Mesenteric fat pad (tissue), 1 donor: Measurements from ENCODE around the gene DCLK1. TPM values are rescaled to one million over a fixed set of nuclear protein-coding genes. Genes with fewer than 3 reads are reported as not detected.
"Not testable (repeated sequence)": the region's sequence is repeated elsewhere in the genome, so short reads cannot be mapped to it uniquely, and the experiment has no call there.

Experiments
- DNase-seq: peaks from one replicate; pipeline ENCODE4 v3.0.0-alpha.2; 2020; ENCODE audit warnings: low spot score
- total RNA-seq: library from RNA; stranded (reverse); fragmentation: NEBNext Ultra II Directional; extraction: Animal tissue kit (Norgen Biotek cat#: 25700); gene quantifications from one replicate; pipeline ENCODE4 v1.2.1, GENCODE V29; 2021
- donor health status: DM: yes; HTN: yes; CAD: no.

Gene DCLK1
- total RNA-seq, 1 donor from 2014 or later: 24.3 TPM

DNA sequence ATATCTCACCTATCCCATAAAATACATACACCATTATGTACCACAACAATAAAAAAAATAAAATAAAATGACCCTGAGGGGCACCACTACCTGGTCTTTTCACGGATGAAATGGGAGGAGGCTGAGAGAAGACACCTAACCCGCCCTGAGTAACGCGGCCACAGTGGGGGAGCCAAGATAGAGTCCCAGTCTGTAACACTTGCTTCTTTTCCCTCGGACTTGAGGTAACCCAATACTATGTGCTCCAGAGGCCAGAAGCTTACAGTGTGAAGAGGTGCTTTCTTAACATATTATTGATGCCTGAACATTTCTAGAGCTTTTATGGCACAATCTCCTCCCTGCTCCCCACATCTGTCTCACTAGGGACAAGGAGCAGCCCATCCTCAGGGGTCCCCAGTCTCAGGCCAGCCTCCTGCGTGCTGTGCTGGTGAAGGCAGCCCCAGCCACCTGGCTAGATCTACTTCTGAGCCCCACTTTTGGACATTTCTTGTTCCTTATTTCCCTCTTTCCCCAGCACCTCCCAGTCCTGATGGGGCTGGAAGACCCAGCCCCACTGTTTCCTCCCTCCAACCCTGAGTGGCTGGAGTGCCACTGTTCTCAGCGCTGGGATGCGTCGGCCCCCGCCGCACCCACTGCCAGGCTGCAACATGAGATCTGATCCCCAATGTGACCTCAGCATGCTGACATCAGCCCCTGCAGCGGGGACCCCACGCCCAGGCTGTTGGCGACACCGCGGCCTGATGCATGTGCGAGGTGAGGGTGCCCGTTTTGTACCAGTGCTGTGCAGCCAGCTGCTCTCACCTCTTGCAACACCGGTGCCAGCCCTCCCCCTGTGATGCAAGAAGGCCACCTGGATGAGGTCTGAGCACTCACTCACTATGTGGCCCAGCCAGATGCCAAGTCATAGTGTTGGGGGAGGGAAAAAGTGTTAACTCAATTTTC is 143.3 kb downstream of the DCLK1 start:
- no peak for DNase-seq

DNA sequence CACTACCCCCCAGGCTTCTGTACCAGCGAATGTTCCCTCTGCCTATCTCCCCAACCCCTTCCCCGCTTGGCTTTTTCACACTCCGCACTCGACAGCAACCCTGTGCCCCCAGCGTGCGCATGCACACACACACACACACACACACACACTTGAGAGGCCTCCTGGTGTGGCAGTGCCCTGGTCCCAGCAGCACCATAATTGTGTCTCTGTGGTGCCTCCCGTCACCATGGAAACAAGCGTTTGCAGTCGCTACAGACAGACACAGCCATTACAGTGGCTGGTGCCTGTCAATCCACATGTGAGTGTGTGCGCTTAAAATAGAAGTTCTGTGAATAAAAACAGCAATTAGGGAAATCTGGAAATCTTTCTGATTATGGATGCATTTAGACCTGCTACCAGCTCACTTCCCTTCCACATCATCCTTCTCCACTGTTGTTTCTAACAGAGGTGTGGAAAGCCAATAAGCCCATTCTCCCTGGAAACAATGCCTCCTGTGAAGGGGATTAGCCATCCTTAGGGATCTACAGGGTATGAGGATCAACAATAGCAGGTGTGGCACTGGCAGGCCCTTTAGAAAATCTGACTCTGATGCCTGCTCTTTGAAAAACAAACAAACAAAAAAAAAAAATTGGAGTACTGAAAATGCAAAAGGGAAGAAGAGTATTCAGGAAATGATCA is 146.3 kb downstream of the DCLK1 start:
- no peak for DNase-seq

DNA sequence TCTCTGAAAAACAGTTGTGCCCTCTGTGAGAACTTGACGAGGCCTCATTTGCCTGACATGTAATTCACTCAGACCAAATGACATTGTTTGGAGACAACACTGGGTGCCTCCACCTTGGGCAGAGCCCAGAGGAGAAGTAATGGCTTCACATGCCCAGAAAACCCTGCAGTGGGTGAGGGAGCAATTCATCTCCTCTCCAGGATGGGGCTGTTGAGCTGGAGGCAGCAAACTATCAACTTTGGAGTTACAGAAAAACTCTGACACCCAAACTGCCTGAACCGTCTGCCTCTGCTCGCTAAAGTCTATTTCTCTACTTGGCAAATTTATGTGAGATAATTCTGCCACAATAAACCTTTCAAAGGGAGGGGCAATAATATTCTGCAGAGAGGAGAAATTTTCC is 146.9 kb downstream of the DCLK1 start:
- no peak for DNase-seq

DNA sequence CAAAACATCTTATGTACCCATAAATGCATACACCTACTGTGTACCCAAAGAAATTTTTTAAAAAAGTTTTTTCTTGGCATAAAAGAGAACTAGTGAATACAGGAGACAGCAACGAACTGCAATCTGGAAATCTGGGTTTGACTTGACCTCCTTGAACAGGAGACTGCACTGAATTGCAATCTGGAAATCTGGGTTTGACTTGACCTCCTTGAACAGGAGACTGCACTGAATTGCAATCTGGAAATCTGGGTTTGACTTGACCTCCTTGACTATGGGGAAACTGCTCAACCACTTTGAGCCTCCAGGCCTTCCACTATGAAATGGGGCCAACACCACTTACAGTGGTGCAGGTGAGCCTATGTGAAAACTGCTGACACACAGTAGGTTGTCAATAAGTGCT is 147.5 kb downstream of the DCLK1 start:
- not testable (repeated sequence) for DNase-seq

- no peak for DNase-seq
These were observed 148.0 kb downstream of the DCLK1 start for GRCh38 chr13:35983206-35983605.

DNA sequence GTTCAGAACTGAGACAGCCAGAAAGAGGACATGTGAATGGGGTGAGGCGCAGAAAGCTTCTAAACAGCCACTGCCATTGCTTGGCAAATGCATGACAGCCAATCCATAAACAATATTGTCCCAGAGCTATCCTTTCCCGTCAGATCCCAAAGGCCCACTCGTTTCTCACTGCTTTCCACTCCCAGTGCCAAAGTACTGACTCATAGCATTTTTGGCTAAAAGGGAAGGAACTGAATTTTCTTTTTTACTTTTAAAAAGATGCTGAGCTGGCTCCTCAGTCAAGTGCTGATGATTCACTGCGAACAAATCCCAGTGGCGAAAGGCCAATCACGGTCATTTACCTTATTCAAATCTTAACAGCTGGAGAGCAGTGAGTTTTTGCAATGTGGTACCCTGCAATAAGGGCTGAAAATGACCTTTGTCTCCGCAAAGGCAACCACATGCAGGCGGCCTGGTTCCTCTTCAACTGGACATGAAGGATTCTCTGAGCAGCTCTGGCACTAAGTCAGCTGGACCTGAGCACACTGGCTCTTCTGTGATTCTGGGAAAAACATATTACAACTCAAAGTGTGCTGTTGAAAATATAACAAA is 151.7 kb downstream of the DCLK1 start:
- no peak for DNase-seq

DNA sequence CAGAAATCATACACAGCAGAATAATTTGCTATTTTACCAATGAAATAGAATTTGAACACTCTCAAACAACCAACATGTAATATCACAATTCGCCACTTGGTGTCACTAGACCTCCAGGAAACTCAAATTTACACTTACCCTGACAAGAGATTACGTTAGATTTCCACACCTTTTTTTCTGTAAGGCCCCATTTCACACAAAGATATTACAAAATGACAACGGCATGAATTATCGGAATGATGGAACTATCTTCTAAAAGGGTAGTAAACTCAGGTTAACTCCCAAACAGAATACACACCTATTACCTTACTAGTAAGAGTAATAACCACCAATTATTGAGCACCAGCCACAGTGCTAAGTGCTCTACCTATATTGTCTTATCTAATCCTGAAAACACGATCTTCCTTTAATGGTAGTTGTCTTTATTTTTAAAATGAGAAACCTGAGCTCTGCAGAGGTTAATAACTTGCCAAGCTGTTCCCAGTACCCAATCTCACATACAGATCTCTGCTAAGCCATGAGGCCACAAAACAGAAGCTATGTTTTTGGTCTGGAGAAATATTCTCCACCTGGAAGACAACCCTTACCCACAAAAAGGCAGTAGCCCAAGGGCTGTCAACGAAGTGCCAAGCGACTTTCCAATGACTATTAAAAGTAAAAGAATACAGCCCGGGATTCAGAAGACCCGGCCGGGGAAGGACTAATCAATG is 152.4 kb downstream of the DCLK1 start:
- DNase-seq: no peak

- DNase-seq: no peak
These were observed 154.1 kb downstream of the DCLK1 start for GRCh38 chr13:35977060-35977459.

- no peak for DNase-seq
These were observed 155.1 kb downstream of the DCLK1 start for GRCh38 chr13:35976126-35976525.

GRCh38 chr13:35966951-35967350 is 164.2 kb downstream of the DCLK1 start:
- DNase-seq: not testable (repeated sequence)

DNA sequence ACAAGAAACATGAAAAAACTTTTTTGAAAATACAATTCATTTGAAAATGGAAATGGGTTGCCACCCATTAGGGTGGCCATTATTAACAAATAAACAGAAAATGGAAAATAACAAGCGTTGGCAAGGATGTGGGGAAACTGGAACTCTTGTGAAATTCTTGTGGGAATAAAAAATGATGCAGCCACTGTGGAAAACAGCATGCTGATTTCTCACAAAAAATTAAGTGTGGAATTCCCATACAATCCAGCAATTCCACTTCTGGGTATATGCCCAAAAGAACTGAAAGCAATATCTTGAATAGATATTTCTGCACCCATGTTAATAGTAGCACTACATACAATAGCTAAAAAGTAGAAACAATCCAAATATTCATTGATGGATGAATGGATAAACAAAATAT is 165.2 kb downstream of the DCLK1 start:
- DNase-seq: no peak

- DNase-seq: no peak
These were observed 165.8 kb downstream of the DCLK1 start for GRCh38 chr13:35965226-35965927.

- DNase-seq: no peak
These were observed 166.4 kb downstream of the DCLK1 start for GRCh38 chr13:35964863-35965180.

- DNase-seq: no peak
These were observed 166.9 kb downstream of the DCLK1 start for GRCh38 chr13:35964011-35964862.

GRCh38 chr13:35961461-35962220 is 169.5 kb downstream of the DCLK1 start:
- no peak for DNase-seq

DNA sequence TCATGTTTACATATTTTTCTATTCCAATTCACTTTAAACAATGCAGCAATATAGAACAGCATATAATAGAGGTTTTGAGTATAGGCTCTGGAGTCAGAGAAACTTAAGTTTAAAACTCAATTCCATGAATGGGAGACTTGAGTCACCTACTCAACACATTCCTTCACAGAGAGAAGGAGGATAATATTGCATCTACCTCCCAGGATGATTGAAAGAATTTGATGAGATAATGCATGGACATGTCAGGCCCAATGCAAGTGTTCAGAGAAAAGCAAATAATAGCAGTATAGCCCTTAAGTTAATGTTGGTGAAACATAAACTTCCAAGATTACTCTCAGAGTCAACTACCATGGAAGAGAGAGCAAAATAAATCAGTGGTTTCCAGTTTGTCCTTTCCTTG is 170.2 kb downstream of the DCLK1 start:
- no peak for DNase-seq

DNA sequence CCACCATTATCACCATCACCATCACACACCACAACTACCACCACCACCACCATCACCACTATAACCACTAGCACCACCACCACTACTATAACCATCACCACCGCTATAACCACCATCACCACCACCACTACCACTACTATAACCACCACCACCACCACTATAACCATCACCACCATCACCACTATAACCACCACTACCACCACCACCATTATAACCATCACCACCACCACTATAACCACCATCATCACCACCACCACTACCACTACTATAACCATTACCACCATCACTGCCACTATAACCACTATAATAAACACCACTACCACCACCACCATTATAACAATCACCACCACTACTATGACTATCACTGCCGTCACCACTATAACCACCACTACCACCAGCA is 173.2 kb downstream of the DCLK1 start:
- no peak for DNase-seq

DNA sequence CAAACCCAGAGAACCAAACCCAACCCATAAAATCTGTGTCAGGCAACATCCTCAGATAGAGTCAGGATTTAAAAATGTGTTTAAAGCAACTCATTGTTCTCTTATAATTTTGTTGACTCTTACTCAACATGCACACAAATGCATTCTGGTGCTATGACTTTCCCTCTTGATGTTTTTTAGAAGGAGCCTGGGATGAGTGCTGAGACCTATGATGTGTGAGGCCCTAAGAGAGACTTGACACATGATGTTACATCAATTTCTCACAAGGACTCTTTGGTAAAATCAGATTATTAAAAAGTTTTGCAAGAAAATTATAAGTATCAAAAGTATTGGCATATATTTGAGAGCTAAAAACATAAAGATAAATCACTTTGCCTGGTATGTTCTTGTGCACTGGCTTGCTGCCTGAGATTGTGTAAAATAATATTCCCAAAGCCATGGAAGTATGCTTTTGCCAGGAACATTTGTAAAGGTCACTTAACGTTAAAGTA is 173.9 kb downstream of the DCLK1 start:
- DNase-seq: no peak

- no peak for DNase-seq
These were observed 175.1 kb downstream of the DCLK1 start for GRCh38 chr13:35956074-35956473.
